IMR-90 (cell line): ENCODE results near the gene STUM. TPM values are rescaled to one million over a fixed set of nuclear protein-coding genes. Genes with fewer than 3 reads are reported as not detected.

Experiments
- ATAC-seq: fragments of 200-7000 bp; cut with Tn5 transposase; 2 replicates; pipeline ENCODE4 v1.9.1; 2020; ENCODE audit warnings: low read depth, mild to moderate bottlenecking, moderate library complexity
- BruUV-seq: library from RNA; stranded (reverse); fragments of 400-500 nt; replicated peaks from 2 replicates; lab custom pipeline; 2021; lab: Mats Ljungman, UMichigan
- CTCF ChIA-PET: fragments of 300-600 bp; formaldehyde crosslinking; extraction: SDS; loops from one replicate; lab custom pipeline; 2021; ENCODE audit warnings: antibody characterized with exemption; lab: Yijun Ruan, JAX
- POLR2A ChIA-PET: fragments of 300-600 bp; sonication (Branson Sonifier 250); formaldehyde crosslinking; loops from one replicate; lab custom pipeline; 2022; ENCODE audit warnings: antibody characterized with exemption; ENCODE audit not compliant: unreplicated experiment; lab: Charles Lee
- DNase-seq: peaks from one replicate; pipeline ENCODE4 v3.0.0; 2013
- H2AFZ ChIP-seq: replicated peaks from 2 replicates; pipeline ENCODE3; 2013; ENCODE audit warnings: low read length, mild to moderate bottlenecking; ENCODE audit not compliant: poor library complexity
- H2AK5ac ChIP-seq: 2 replicates; pipeline ENCODE4 v1.6.1; 2013; ENCODE audit warnings: low read depth, low read length, inconsistent platforms
- H2AK9ac ChIP-seq: replicated peaks from 2 replicates; pipeline ENCODE3; 2013; ENCODE audit warnings: mild to moderate bottlenecking, low read depth, low read length, moderate library complexity; ENCODE audit not compliant: poor library complexity
- H2BK120ac ChIP-seq: 2 replicates; pipeline ENCODE4 v1.6.1; 2013; ENCODE audit warnings: low read depth, low read length, inconsistent platforms
- H2BK15ac ChIP-seq: 3 replicates; pipeline ENCODE4 v1.6.1; 2013; ENCODE audit warnings: low read depth, low read length, inconsistent platforms
- H2BK20ac ChIP-seq: 2 replicates; pipeline ENCODE4 v1.6.1; 2013; ENCODE audit warnings: low read depth, mild to moderate bottlenecking, inconsistent platforms, low read length, moderate library complexity
- H2BK5ac ChIP-seq: 2 replicates; pipeline ENCODE4 v1.6.1; 2013; ENCODE audit warnings: mild to moderate bottlenecking, low read depth, low read length, inconsistent platforms; ENCODE audit not compliant: poor library complexity, severe bottlenecking
- H3K14ac ChIP-seq: replicated peaks from 2 replicates; pipeline ENCODE4 v1.6.1; 2013; ENCODE audit warnings: low read depth, low read length, inconsistent platforms
- H3K18ac ChIP-seq: 2 replicates; pipeline ENCODE4 v1.6.1; 2013; ENCODE audit warnings: low read depth, low read length, control low read depth
- H3K23ac ChIP-seq: 2 replicates; pipeline ENCODE4 v1.6.1; 2013; ENCODE audit warnings: low read depth, low read length, inconsistent platforms
- H3K27ac ChIP-seq: 2 replicates; pipeline ENCODE4 v1.5.1; 2013; ENCODE audit warnings: mild to moderate bottlenecking, control low read depth, low read length; ENCODE audit not compliant: insufficient read depth
- H3K27me3 ChIP-seq: 2 replicates; pipeline ENCODE4 v1.6.1; 2013; ENCODE audit warnings: low read length; ENCODE audit not compliant: control insufficient read depth, insufficient read depth
- H3K36me3 ChIP-seq: 2 replicates; pipeline ENCODE4 v1.6.1; 2013; ENCODE audit warnings: low read length, mixed read lengths; ENCODE audit not compliant: control insufficient read depth, insufficient read depth
- H3K4ac ChIP-seq: 2 replicates; pipeline ENCODE4 v1.6.1; 2013; ENCODE audit warnings: low read depth, low read length, inconsistent platforms
- H3K4me1 ChIP-seq: 2 replicates; pipeline ENCODE4 v1.6.1; 2013; ENCODE audit warnings: low read length, mixed read lengths; ENCODE audit not compliant: control insufficient read depth, insufficient read depth
- H3K4me2 ChIP-seq: 2 replicates; pipeline ENCODE4 v1.6.1; 2013; ENCODE audit warnings: low read depth, mild to moderate bottlenecking, control low read depth, low read length, moderate library complexity
- H3K4me3 ChIP-seq: 2 replicates; pipeline ENCODE4 v1.5.1; 2013; ENCODE audit warnings: low read depth, mild to moderate bottlenecking, control low read depth, low read length, moderate library complexity; ENCODE audit not compliant: insufficient read depth
- H3K56ac ChIP-seq: 2 replicates; pipeline ENCODE4 v1.6.1; 2013; ENCODE audit warnings: low read length, inconsistent platforms; ENCODE audit not compliant: insufficient read depth; ENCODE audit errors: extremely low read depth
- H3K79me1 ChIP-seq, 2 experiments: 2 replicates each; pipeline ENCODE4 v1.6.1; 2013; ENCODE audit warnings: low read length in 2 of 2, inconsistent platforms in 1 of 2, low read depth in 1 of 2
- H3K9ac ChIP-seq: 2 replicates; pipeline ENCODE4 v1.6.1; 2013; ENCODE audit warnings: low read depth, low read length, control low read depth
- H3K9me1 ChIP-seq: 2 replicates; pipeline ENCODE4 v1.6.1; 2013; ENCODE audit warnings: low read length, inconsistent platforms; ENCODE audit not compliant: insufficient read depth
- H3K9me3 ChIP-seq: 2 replicates; pipeline ENCODE4 v1.6.1; 2013; ENCODE audit warnings: low read length; ENCODE audit not compliant: control insufficient read depth, insufficient read depth
- H4K20me1 ChIP-seq: 2 replicates; pipeline ENCODE4 v1.6.1; 2013; ENCODE audit warnings: low read length, inconsistent platforms; ENCODE audit not compliant: insufficient read depth
- H4K5ac ChIP-seq: 2 replicates; pipeline ENCODE4 v1.6.1; 2013; ENCODE audit warnings: mild to moderate bottlenecking, low read depth, low read length, control low read depth
- H4K8ac ChIP-seq, 2 experiments: 2 replicates each; pipeline ENCODE4 v1.6.1; 2013; ENCODE audit warnings: low read depth in 2 of 2, low read length in 2 of 2, control low read depth in 1 of 2, inconsistent platforms in 1 of 2
- H4K91ac ChIP-seq: 2 replicates; pipeline ENCODE4 v1.6.1; 2013; ENCODE audit warnings: low read depth, low read length, inconsistent platforms; ENCODE audit not compliant: insufficient read depth
- BHLHE40 ChIP-seq: fragments of 150-350 bp; IDR thresholded peaks from 2 replicates; pipeline ENCODE4 v1.6.1; 2016; ENCODE audit warnings: mild to moderate bottlenecking, low read depth, low read length
- CHD1 ChIP-seq: IDR thresholded peaks from 2 replicates; pipeline ENCODE4 v1.6.1; 2012; ENCODE audit warnings: low read depth, low read length, improper control_type of control experiment
- FOS ChIP-seq: fragments of 150-350 bp; IDR thresholded peaks from 2 replicates; pipeline ENCODE4 v1.6.1; 2016; ENCODE audit warnings: low read depth, low read length
- MXI1 ChIP-seq: IDR thresholded peaks from 2 replicates; pipeline ENCODE4 v1.6.1; 2012; ENCODE audit warnings: low read depth, mild to moderate bottlenecking, low read length, moderate library complexity, borderline replicate concordance
- POLR2A ChIP-seq: IDR thresholded peaks from 2 replicates; pipeline ENCODE4 v1.6.1; 2012; ENCODE audit warnings: mild to moderate bottlenecking, low read depth, low read length
- RAD21 ChIP-seq: IDR thresholded peaks from 2 replicates; pipeline ENCODE4 v1.6.1; 2012; ENCODE audit warnings: low read length, improper control_type of control experiment
- SMC3 ChIP-seq: fragments of 150-350 bp; IDR thresholded peaks from 2 replicates; pipeline ENCODE4 v1.6.1; 2016; ENCODE audit warnings: low read depth, mild to moderate bottlenecking, antibody characterized with exemption, low read length, moderate library complexity
- USF2 ChIP-seq: fragments of 150-350 bp; IDR thresholded peaks from 2 replicates; pipeline ENCODE4 v1.6.1; 2017; ENCODE audit warnings: mild to moderate bottlenecking, antibody characterized with exemption, low read length, low read depth
- WGBS, 2 experiments: methylation state at CpG; one replicate each; pipeline versions ENCODE4 v1.1.5 to v1.1.7; 2013; ENCODE audit warnings: missing lambda C conversion rate in 2 of 2; ENCODE audit not compliant: insufficient read length in 1 of 2; ENCODE audit errors: extremely low coverage in 2 of 2; 5-methylcytosine and 5-hydroxymethylcytosine counted together
- dilution Hi-C: fragments of 300-500 bp; cut with HindIII; formaldehyde crosslinking; loops from one replicate; pipeline ENCODE4 v1.14.3; 2018; ENCODE audit warnings: low sequenced_read_pairs; ENCODE audit not compliant: unreplicated experiment
- in situ Hi-C: fragments of 300-500 bp; cut with MboI; formaldehyde crosslinking; loops from 3 replicates; pipeline ENCODE4 v1.14.3; 2019; ENCODE audit warnings: low sequenced_read_pairs, inconsistent platforms, mixed read lengths
- intact Hi-C: fragments of 100-400 bp; cut with micrococcal nuclease; formaldehyde crosslinking; loops from 2 replicates; pipeline ENCODE4 v1.10.0; 2022
- polyA plus RNA-seq, 3 experiments: library from polyadenylated mRNA; depleted of rRNA; stranded (reverse); fragments of >200 nt; gene quantifications; 2 replicates each; pipeline ENCODE4 v1.2.3, GENCODE V29; 2012; ENCODE audit warnings: low replicate concordance in 1 of 3
- total RNA-seq: library from RNA; depleted of rRNA; stranded (reverse); fragments of >200 nt; gene quantifications from 2 replicates; pipeline ENCODE4 v1.2.3, GENCODE V29; 2012

Gene STUM
- total and polyA plus RNA-seq, 2 of the 4 experiments (the other 2 are of a cell fraction) = not detected

- Histone ChIP-seq H2BK15ac (no peak overlapping the region), H3K27me3 (no peaks in the 10 kb centered on the region; the same call in none of the 2 replicates), H4K91ac (no peak overlapping the region), H4K20me1 (no peaks in the 10 kb centered on the region), H2AK5ac (no peak overlapping the region), H3K9me1 (no peaks in the 10 kb centered on the region), H3K4me3 (no peak overlapping the region), H3K23ac (no peak overlapping the region), H3K9ac (no peak overlapping the region), H3K4ac (no peak overlapping the region), H4K5ac (no peak overlapping the region), H3K9me3 (no peaks in the 10 kb centered on the region), H2BK20ac (no peak overlapping the region), H2AFZ (no peak overlapping the region), H4K8ac (no peak overlapping the region), H3K4me2 (no peak overlapping the region), H2BK120ac (no peak overlapping the region), H2BK5ac (no peak overlapping the region), H3K27ac (no peak overlapping the region), H3K36me3 (no peaks in the 10 kb centered on the region), H3K14ac (no peak overlapping the region), H2AK9ac (no peak overlapping the region), H3K79me1 (no peaks in the 10 kb centered on the region), H3K4me1 (no peaks in the 10 kb centered on the region), H3K18ac (no peak overlapping the region), H3K56ac (no peak overlapping the region)
- CTCF ChIA-PET = no interaction called here
- no TSS peak for BruUV-seq
- POLR2A ChIA-PET = no interaction called here
- dilution Hi-C loops (no loop called here), in situ Hi-C loops (no loop called here), intact Hi-C loops (loop anchor here (5.0 kb wide), 2 partner anchors 81 to 809 kb away; partner anchors contain the start of gene STUM)
- WGBS, 2 experiments = 72% methylated on average over 5 of the region's 10 CpGs; no CpG with 5 or more reads in 1 of the 2 experiments
- ATAC-seq (no peak), DNase-seq (no peak)
- TF ChIP-seq BHLHE40 (no peak), MXI1 (no peak), RAD21 (no peak), USF2 (no peak), FOS (no peak), CHD1 (no peak), SMC3 (no peak), POLR2A (no peak)
These were observed 80.1 kb downstream of the STUM start for GRCh38 chr1:226628612-226629155.
